Uterus (tissue), 2 donors: Measurements from ENCODE around the gene TLE3.

Experiments
- CTCF ChIP-seq, 4 experiments: fragments of 200-600 bp in 2 of 4; fragments of 450-650 bp in 2 of 4; sonication (generic) in 2 of 4; IDR thresholded peaks; one replicate each; pipeline ENCODE4 v1.5.1; 2016 to 2019; ENCODE audit warnings: antibody characterized with exemption in 4 of 4, mild to moderate bottlenecking in 2 of 4, moderate library complexity in 1 of 4
- POLR2A ChIP-seq, 2 donors: fragments of 450-650 bp; IDR thresholded peaks; one replicate each; pipeline ENCODE4 v1.6.1; 2016; ENCODE audit warnings: antibody characterized with exemption in 2 of 2, mild to moderate bottlenecking in 1 of 2, moderate library complexity in 1 of 2

GRCh38 chr15:70065006-70065722 lies 32.6 kb downstream of the TLE3 start:
- TF ChIP-seq CTCF (IDR thresholded peaks at IDR 0.05) (no peak), POLR2A (IDR thresholded peaks at IDR 0.05) (no peak)
